Activated CD8-positive, alpha-beta memory T cell treated with anti-CD3 and anti-CD28 coated beads, Interleukin-2, amount 50 U/mL, for 1 hour (primary cell): Measurements from ENCODE around the gene AZI2.

Experiments
- DNase-seq: peaks from one replicate; pipeline ENCODE4 v3.0.0-alpha.2; 2020; ENCODE audit errors: extremely low read depth

AZI2 gene, protein sequence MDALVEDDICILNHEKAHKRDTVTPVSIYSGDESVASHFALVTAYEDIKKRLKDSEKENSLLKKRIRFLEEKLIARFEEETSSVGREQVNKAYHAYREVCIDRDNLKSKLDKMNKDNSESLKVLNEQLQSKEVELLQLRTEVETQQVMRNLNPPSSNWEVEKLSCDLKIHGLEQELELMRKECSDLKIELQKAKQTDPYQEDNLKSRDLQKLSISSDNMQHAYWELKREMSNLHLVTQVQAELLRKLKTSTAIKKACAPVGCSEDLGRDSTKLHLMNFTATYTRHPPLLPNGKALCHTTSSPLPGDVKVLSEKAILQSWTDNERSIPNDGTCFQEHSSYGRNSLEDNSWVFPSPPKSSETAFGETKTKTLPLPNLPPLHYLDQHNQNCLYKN

DNA sequence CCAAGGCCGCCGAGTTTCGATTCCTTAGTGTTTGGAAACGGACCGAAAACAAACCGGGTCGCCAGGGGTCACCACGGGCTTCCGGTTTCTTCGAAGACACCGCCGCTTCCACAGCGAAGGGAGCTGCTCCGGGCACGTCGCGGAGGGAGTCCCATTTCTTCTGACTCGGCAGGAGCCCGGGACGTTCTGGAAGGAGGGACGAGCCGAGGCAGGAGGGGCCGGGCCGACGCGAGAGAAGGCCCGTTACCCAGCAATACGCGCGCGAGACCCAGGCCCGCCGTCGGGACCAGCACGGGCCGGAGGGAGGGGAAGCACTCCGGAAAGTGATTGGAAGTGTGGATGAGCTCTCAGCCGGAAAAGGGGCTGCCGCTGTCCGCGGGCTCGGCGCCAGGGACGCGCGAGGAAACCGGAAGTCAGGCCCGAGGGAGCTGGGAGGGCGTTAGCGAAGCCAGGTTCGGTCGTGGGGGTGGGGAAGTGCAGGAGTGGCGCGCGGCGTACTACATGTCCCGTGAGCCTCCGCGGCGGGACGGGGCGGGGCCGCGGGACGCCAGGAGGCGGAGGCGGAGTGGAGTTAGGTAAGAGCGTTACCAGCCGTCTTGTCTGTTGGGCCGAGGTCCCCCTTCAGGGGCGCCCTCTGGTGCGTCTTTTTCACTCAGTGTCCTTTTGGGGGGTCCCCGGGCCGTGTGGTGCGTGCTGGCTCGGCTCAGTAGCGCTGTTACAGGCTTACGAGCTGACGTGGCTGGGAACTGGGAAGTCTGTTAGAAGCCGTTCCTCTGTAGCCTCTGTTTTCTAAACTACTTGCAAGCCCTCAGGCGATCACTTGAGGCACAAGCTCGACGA lies at the start of gene AZI2, which contains the start of gene ZCWPW2:
Gene AZI2, minus strand, starts transcription at position 196 of the 840 bp plus-strand sequence. CDS start 8,207 bp downstream, outside the sequence.
Gene ZCWPW2, plus strand, starts transcription at position 93 of the 840 bp plus-strand sequence. CDS start 64,348 bp downstream, outside the sequence.
- DNase-seq = peak; percentile 78

DNA sequence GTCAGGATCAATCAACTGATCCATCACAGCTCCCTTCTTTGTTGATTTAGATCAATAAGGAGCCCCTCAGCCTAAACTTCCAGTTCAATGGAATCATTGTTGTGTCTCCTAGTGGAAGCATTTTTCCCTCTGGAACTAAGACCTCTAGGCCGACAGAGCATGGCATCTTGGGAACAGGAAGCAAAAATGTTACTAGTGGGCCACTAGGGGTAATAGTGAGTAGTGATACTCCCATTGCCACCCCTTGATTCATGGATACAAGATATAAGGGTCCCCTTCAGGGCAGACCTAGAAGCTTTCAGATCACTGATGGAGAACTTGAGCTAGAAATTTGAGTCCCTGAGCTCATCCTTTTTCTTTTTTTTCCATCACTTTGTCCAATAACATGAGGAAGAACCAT lies 40.4 kb upstream of the AZI2 start:
- no peak for DNase-seq

DNA sequence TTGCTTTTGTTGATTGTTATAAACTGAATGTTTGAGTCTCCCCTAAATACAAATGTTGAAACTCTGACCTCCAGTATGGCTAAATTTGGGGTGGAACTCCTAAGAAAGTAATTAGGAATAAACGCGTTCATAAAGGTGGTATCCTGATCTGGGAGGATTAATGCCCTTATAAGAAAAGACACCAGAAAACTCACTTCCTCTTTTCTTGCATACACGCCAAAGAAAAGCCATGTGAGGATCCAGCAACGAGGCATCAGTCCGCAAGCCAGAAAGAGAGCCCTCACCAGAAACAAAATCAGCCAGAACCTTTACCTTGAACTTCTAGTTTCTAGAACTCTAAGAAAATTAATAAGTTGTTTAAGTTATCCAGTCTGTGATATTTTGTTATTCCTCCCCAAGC lies 37.4 kb upstream of the AZI2 start:
- no peak for DNase-seq

DNA sequence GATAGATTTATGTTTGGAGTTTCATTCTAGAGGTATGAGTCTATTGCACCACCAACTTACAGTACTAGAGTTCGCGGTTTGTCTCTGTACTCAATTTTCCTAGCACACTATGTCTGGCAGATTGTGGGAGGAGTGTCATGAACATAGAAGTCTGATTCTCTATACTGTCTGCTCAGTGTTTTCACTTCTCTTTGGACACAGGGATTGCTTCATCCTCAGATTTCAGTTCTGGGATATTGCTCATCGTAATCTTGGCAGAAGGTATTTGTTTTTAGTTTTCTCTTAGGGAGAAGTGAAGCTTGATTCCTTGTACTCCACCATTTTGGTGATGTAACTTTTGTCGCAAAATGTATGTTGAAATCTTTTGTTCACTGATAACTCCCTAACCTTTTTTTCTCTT lies 27.8 kb upstream of the AZI2 start:
- DNase-seq = no peak

DNA sequence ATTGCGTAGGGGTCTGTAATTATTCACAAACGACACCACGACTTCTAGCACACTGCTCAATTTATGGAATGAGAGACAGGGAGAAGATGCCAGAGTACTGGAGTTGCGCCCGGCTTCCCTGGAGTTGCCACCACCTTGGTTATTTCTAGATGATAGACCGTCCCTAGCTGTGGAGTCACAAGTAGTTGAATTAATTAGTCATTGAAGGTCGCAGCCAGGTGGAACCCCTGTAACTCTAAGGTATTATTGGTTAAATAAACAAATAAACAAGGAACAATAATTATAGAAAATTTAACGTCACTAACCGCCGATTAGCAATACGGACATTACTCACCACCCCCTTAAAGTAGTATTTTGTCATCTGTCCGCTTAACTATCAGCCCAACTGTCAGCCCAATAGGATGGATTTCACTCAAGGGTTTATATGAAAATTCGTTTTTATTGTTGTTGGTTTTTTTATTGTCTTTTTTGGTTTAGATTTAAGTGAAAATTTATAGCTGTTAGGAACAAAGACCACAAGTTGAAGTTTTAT lies 911 bp upstream of the AZI2 start:
- DNase-seq = no peak

DNA sequence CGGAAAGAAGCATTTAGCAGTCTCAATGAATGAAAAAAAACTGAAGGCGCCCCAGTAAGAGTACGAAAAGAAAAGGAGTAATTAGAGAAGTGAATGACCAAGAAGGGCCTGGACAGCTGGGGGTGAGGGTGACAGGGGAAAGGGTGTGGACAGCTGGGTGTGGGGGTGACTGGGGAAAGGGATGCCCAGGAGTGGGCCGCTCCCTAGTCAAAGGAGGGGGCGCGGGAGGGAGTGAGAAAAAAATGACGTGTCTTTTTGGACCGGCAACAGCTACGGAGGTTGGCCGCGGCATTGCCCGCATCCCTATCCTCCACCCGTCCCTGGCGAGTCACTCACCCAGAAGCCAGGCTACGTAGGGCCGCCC lies 377 bp downstream of the AZI2 start:
- DNase-seq = no peak

DNA sequence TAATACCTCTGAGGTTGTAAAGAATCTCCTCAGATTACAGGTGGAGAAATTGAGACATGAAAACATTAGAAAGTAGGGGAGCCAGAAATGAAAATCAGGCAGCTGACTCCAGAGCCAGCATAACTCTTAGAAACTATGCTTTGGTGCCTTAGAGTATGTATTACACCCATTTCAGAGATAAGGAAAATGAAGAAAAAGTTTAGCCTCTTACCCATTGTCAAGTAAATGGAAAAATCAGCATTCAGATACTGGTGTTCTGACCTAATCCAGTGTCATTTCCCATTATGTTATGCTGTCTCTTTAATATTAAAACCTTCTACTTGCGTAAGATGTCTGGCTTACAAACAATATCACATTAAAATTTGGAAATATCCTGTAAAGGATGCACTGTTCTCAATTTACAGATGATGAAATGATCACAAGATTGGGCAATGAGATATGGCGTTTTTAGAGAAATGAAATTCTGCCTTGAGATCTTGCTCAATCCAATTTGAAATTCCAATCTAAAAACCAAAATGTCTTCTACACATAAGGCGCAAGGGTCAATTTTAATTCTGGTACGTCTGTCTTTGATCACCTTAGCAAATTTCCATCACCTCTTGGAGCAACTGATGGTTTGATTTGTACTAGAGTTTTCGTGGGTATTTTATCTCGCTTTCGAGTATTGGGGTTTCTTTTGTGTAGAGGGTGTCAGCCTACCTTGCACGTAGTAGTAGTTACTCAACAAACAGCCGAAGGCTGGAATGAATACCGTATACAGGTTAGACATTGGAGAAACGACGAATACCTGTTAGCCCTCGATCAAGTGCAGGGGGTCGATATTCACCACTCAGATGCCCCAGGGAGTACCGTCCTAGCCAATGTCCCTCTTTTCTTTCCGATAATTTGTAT lies 1.0 kb downstream of the AZI2 start:
- DNase-seq = no peak

DNA sequence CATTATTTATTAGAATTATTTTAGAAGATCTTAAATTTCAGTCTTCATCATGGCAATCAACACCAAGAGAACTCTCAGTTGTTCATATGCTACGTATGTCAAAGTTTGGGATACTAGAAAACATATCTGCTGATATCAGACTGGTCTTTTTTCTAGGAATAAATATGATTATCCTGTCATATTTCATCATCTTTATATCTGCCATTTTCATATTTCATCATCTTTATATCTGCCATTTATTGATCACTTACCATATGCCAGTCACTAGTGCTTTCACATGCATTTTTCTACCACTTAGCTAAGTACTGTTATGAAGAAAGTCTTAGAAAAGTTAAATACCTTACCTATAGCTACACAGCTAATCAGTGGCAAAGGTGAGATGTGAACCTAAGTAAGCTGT lies 2.9 kb downstream of the AZI2 start:
- no peak for DNase-seq

DNA sequence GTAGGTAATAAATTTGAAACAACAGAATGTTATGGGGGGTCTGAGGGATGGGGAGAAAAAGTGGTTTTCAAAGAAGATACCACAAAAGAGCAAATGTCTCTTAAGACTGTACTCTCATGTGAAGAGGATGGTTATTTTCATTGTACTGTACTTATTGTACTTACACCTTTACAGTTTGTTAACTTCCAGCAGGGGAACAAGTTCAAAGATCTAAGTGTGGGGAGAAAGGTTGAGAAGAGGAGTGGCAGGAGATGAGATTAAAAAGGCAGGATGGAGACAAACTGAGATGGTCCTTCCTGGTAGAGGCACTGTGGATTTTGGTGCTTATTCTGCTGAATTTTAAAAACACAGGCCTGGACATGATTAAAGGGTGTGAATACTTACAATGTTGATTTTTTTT lies 5.5 kb downstream of the AZI2 start:
- no peak for DNase-seq

DNA sequence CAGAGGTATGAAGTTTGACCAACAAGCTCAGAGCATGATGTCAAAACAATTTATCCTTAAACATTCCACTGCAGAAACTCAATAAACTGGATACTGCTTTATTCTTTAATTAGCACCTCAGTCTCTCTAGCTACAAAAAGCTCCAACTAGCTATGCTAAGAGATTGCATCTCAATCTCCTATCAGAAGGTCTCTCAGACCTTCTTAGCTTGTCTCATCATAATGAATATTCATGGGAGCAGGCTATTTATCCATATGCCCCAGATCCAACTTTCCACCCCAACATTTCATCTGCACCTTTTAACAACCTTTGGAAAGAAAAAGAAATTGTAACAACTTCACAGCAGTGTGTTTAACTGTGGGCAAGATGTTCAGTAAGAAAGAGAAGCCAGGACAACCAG lies 11.4 kb downstream of the AZI2 start:
- no peak for DNase-seq

DNA sequence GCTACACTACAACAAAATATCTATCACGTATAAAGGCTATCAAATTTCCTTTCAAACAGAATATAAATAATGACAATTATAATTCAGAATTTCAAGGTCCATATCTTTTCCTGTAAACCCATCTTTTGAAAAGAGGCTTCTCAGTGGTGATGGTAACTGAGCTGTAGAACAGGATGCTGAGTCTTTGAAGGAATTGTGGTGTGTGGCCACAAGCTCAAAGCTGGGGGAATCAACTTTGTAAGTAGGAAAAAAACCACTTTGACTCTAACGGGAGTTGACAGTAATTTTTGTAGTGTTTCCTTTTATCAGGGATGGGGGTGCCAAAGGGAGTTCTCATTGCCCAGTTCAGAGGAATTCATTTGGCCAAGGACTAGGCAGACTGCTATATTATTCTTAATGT lies 13.4 kb downstream of the AZI2 start:
- no peak for DNase-seq

DNA sequence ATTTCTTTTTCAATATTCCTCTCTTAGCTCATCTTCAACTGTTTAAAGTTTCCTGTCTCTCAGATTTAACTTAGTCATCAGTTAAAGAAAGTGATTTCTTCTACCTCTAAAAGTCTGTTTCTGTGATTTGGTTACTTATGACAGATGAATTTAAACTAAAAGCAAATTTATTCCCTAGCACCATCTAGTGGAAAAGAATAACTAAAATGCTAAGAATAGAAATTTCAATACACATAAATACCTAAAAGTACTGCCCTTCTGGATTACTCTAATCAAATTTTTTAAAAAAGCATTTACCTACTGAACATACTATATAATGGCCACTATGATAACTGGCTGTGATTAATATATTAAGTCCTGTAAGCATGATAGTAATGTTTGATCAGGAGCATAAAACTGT lies 14.1 kb downstream of the AZI2 start:
- no peak for DNase-seq

DNA sequence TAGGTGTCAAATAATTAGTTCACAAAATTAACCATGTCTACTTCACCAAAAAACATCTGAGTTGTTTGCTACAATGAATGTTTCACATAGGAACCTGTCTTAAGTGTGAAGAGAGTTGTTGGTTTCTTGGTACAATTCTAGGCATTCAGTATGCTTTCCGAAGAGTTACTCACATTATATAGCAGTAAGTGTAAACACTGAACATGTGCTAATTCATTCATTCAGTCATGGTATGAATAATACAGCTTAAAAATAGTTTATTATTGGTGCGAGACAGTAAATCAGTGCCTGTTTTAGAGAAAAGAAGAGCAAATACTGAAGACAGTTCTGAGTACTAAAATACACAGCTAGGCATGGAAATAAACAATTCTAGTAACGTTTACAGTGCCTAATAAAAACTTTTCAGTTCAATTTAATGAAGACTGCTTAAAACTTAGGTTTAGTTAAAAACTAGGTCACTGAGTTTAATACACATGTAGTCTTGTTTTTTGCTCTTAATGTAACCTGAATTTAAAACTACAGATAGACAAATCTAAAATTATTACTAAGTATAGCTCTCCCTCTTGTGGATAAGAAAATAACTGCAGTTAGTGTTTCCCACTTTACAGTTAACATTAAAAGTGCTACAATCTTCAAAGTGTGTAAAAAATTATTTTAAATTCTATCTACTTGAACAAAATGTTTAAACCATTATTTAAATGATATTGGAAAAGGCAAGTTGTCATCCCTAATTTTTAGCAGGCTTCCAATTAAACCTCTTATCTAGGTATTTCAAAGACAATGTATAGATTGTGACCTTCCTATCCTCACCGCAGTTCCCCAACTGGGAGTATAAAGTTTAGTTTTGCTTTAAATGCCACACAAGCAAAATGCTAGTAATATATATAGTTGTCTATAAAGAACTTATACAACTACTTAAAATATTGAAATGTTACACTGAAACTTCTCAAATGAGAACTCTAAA lies 20.2 kb downstream of the AZI2 start:
- no peak for DNase-seq

DNA sequence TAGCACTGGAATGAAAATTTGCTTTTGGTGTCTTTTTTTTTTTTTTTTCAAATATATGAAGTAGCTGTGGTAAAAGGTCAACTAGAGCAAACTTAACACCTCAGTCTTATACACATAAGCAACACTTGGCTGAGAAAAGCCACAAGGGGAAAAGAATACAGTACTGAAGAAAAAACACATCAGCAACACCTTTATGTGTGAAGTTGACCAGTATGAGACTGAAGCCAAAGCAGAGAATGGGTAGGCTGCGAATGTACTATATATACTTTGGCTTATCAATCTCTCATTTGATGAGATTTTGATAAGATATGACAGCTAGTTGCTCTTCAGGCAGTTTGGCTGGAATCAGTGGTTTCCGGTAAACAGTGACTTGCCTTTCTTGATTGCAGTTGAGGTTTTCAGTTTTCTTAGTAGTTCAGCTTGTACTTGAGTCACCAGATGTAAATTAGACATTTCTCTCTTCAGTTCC lies 22.1 kb downstream of the AZI2 start:
- no peak for DNase-seq

DNA sequence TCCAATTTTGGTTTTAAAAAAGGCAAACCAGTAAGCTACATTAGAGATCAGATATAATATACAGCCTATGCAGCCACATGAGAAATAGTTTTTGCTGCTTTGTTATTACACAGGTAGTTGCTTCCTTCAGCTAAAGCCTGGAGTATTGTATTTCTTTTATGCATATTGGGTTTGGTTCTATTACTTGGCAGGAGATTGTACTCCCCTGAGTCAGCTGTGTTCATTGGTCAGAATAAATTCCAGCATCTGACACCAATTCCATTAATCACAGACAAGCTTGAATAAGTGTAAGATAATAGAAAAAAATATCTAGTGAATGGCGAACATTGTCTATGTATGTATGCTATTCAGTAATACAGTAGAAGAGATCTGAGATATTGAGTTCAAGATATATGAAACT lies 26.2 kb downstream of the AZI2 start:
- no peak for DNase-seq

DNA sequence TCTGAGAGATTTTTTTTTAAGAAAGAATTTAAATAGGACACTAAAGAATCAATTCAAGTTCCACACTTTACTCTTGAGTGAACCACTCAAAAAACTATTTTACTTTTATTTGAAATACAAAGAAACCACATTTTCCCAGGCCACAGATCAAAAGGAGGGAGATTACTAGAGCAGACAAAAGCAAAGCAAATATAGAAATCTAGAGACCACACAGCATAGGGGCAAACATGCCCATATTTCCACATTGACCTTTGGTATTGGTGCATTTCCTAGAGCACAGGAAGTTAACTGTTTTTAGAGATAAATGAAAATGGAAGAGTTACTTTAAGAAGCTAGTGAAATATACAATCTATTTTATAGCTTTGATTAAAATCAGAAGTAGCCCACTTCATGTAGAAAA lies 27.6 kb downstream of the AZI2 start:
- DNase-seq = no peak

DNA sequence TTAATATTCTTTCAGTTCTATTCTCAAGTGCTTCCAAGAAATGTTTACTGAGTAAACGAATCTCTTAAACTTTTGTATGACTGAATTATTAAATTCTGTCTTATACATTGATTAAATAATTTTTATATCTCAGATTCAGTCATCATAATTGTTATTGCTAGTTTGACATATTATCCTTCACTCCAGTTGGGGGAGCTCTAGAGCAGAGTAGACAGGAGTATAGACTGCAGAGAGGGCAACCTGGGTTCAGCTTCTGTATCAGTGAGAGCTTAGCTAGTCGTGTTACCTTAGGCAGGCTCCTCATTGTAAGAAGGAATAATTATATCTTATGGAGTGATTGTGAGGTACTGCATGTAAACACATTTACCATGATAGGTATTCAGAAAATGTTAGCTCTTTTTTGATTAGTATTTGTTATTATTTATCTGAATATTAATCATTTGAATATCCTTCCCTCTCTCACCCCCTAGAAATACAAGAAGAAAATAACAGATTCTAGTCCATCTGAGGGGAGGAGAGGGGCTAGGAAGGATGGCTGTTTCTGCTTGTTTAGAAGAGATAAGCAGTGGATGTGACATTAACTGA lies 31.1 kb downstream of the AZI2 start:
- peak; percentile 19 for DNase-seq

DNA sequence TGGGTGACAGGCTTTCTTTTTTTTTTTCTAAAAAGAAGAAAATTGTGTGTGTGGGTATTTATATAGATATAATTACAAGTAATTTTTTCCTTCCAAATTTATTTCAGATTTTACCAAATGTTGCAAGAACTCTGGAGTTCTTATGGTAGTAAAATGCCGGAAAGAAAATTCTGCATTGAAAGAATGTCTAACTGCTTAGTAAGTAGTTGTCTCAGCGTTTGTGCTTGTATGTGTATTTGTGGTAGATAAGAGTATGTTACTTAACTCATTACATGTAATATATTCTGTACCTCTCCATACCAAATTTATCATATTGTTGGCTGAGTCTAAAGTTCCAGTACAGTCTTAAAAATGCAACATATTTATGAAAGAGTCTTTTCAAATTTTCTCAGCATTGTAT lies 32.4 kb downstream of the AZI2 start:
- DNase-seq = no peak

DNA sequence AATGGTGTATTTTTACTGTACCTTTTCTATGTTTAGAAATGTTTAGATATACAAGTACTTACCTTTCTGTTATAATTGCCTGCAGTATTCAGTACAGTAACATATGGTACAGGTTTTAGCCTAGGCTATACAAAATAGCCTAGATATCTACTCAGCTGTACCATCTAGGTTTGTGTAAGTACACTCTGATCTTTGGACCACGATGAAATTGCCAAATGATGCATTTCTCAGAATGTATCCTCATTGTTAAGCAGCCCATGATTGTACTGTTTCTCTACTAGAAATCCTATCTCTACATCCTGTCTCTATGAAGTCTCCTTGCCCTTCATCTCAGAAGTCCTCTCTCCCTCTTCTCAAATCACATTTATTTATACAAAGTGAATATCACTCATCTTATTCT lies 32.9 kb downstream of the AZI2 start:
- no peak for DNase-seq

DNA sequence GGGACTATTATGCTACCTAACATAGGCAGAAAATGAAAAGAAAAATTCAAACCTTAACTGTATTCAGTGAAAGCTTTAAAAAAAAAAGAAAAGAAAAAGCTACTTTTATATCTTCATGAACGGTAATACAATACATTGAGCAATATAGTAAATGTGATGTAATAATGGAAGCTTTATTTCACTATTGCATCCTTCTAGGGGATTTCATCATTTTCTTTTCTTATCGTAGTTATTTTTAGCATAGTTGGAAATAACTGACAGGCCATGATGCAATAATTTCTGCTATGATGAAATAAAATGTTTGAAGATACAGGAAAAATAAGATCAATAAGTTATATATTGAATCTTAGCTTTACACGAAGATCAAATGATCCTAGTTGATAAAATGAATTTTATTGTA lies 40.4 kb downstream of the AZI2 start:
- no peak for DNase-seq
